ENCODE measurements around the gene MAD1L1.

Gene MAD1L1

GRCh38 chr7:2099048-2099957 lies 133.4 kb downstream of the MAD1L1 start:
- DNase-seq: peak in 1 of 4 experiments; percentile 50

- no peak for DNase-seq
Measured at GRCh38 chr7:2098496-2098895, 134.2 kb downstream of the MAD1L1 start.

GRCh38 chr7:2098056-2098455 lies 134.7 kb downstream of the MAD1L1 start:
- no peak for DNase-seq

GRCh38 chr7:2097492-2097891 lies 135.3 kb downstream of the MAD1L1 start:
- no peak for DNase-seq

- no peak for DNase-seq
Measured at GRCh38 chr7:2096692-2097387, 135.9 kb downstream of the MAD1L1 start.

GRCh38 chr7:2095436-2095835 lies 137.3 kb downstream of the MAD1L1 start:
- no peak for DNase-seq

GRCh38 chr7:2094454-2095045 lies 138.2 kb downstream of the MAD1L1 start:
- no peak for DNase-seq

GRCh38 chr7:2093843-2094220 lies 138.9 kb downstream of the MAD1L1 start:
- DNase-seq: no peak

- no peak for DNase-seq
Measured at GRCh38 chr7:2093215-2093842, 139.4 kb downstream of the MAD1L1 start.

- no peak for DNase-seq
Measured at GRCh38 chr7:2092279-2092678, 140.5 kb downstream of the MAD1L1 start.

GRCh38 chr7:2090526-2091520 lies 141.9 kb downstream of the MAD1L1 start:
- no peak for DNase-seq

GRCh38 chr7:2088801-2089200 lies 143.9 kb downstream of the MAD1L1 start:
- DNase-seq: no peak

GRCh38 chr7:2087744-2088143 lies 145.0 kb downstream of the MAD1L1 start:
- DNase-seq: no peak

GRCh38 chr7:2086229-2086628 lies 146.5 kb downstream of the MAD1L1 start:
- no peak for DNase-seq

GRCh38 chr7:2085804-2086203 lies 146.9 kb downstream of the MAD1L1 start:
- DNase-seq: no peak

GRCh38 chr7:2084781-2085505 lies 147.8 kb downstream of the MAD1L1 start:
- no peak for DNase-seq

GRCh38 chr7:2084331-2084730 lies 148.4 kb downstream of the MAD1L1 start:
- DNase-seq: peak in 1 of 4 experiments; percentile 20

- no peak for DNase-seq
Measured at GRCh38 chr7:2083362-2083761, 149.4 kb downstream of the MAD1L1 start.

GRCh38 chr7:2082139-2082998 lies 150.4 kb downstream of the MAD1L1 start:
- DNase-seq: no peak

GRCh38 chr7:2081526-2082135 lies 151.1 kb downstream of the MAD1L1 start:
- no peak for DNase-seq
